Measurements from ENCODE around the gene LUC7L2.
"Not testable (repeated sequence)": the region's sequence is repeated elsewhere in the genome, so short reads cannot be mapped to it uniquely, and the experiment has no call there.

LUC7L2 gene

DNA sequence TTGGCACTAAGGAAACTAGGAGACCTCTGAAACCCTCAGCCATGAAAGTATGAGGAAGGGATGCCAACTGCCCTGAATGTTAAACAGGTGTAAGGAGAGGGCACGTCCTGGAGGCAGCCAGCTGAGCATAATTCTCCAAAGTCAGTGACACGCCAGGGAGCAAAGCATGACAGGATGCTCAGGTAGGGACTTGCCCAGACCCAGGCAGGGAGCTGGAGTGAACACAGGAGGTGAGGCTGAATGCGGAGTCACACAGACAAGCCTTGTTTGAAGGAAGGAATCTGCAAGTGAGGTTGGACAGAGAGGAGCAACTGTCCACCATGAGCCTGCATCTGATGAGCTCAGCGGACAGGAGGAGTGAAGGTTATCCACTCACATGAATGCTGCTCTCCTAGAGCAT, 82.3 kb downstream of the LUC7L2 start:
- no peak for DNase-seq

DNA sequence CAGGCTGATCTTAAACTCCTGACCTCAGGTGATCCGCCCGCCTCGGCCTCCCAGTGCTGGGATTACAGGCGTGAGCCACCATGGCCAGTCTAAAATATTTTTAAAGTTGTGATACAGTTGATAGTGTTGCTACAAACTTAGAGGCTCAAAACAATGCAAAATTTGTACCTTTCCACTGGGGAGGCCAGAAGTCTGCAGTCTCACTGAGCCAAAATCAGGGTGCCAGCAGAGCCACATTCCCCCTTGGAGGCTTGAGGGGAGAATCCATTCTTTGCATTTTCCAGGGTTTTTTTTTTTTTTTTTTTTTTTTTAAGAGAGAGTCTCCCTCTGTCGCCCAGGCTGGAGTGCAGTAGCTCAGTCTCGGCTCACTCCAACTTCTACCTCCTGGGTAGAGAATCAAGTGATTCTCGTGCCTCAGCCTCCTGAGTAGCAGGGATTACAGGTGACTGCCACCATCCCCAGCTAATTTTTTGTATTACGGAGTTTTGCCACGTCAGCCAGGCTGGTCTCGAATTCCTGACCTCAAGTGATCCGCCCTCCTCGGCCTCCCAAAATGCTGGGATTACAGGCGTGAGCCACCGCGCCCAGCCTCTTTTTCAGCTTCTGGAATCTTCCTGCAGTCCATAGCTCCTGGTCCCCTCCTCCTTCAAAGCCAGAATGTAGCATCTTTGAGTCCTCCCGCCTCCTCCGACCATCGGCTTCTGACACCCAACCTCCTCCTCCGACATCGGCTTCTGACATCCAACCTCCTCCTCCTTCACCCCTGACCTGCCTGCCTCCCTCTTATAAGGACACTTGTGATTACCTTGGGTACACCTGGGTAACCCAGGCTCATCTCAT, 86.6 kb downstream of the LUC7L2 start:
- no peak for DNase-seq

DNA sequence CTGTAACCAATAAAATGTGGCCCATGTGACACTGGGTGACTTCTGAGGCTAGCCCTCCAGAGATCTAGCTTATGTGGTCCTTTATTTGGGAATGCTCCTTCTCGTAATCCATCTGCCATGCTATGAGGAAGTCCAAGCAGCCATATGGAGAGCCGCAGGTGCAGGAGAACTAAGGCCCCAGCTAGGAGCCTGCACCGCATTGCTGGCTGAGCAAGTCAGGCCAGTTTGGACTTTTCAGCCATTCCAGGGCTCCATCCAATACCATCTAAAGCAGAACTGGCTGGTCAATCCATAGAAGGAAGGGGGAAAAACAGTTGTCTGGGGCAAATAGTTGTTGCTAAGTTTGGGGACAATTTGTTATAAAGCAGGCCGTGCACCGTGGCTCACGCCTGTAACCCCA, 91.2 kb downstream of the LUC7L2 start:
- DNase-seq: no peak

- DNase-seq: peak in 1 of 58 donors; percentile 27
Measured at GRCh38 chr7:139451638-139452037, 91.9 kb downstream of the LUC7L2 start.

DNA sequence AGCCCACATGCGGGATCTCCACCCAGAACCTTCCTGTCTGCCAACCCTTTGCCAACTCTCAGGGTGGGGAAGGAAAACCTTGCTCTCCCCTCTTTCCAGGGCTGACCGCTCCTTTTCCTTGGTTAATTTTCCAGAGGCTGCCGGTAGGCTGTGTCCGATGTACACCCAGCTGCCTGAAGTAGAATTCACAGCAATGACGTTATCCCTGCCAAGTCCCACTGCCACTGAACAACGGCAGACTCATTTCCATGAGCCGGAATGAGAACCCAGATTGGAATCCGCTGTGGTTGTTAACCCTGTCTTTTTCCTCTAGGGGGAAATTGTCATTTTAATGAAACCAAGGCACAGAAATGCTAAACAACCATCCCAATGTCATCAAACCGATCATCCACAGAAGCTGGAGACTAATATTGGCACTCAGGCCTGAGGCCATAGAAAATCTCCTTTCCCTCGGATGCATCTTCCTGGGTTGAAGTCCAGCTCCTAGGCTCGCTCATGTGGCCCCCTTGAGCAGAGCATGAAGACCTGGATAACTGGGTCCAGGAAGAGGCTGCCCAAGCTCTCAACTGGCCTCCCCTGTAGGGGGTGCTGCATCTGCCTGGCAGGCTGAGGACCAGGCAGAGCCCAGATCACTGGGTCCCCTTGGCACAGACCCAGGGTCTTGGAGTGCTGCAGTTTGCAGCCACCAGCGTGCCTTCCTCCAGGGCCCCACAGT, 93.4 kb downstream of the LUC7L2 start:
- DNase-seq: no peak

GRCh38 chr7:139453673-139454321, 94.1 kb downstream of the LUC7L2 start:
- DNase-seq: peak in 2 of 58 donors; percentile 0 to 13

- DNase-seq: no peak
Measured at GRCh38 chr7:139455789-139456188, 96.1 kb downstream of the LUC7L2 start.

GRCh38 chr7:139456511-139456910, 96.8 kb downstream of the LUC7L2 start:
- DNase-seq: no peak

- DNase-seq: no peak
Measured at GRCh38 chr7:139457153-139457946, 97.7 kb downstream of the LUC7L2 start.

DNA sequence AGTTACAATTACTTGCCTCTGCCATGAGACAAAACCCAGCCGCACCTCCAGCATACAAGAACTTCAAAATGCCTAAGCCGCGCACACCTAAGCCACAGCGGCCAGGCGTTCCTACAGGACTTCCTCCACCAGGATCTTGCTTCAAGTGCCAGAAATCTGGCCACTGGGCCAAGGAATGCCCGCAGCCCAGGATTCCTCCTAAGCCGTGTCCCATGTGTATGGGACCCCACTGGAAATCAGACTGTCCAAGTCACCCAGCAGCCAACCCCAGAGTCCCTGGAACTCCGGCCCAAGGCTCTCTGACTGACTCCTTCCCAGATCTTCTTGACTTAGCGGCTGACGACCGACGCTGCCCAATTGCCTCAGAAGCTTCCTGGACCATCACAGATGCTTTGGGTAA, 103.7 kb downstream of the LUC7L2 start:
- DNase-seq: not testable (repeated sequence)

DNA sequence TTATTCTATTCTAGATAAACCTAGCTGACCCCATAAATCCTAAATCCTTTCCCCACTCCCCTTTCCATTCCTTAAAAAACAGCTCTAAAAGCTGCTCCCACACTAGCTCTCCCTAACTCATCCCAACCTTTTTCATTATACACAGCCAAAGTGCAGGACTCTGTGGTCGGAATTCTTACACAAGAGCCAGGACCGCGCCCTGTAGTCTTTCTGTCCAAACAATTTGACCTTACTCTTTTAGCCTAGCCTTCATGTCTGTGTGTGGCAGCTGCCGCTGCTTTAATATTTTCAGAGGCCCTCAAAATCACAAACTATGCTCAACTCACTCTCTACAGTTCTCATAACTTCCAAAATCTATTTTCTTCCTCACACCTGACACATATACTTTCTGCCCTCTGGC, 104.8 kb downstream of the LUC7L2 start:
- DNase-seq: not testable (repeated sequence)

GRCh38 chr7:139465072-139465471, 105.4 kb downstream of the LUC7L2 start:
- not testable (repeated sequence) for DNase-seq

DNA sequence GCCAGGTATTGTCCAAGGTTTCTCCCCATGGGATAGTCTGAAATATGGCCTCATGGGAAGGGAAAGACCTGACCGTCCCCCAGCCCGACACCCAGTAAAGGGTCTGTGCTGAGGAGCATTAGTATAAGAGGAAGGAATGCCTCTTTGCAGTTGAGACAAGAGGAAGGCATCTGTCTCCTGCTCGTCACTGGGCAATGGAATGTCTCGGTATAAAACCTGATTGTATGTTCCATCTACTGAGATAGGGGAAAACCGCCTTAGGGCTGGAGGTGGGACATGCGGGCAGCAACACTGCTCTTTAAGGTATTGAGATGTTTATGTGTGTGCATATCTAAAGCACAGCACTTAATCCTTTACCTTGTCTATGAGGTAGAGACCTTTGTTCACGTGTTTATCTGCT, 108.0 kb downstream of the LUC7L2 start:
- not testable (repeated sequence) for DNase-seq

- not testable (repeated sequence) for DNase-seq
Measured at GRCh38 chr7:139468281-139468680, 108.6 kb downstream of the LUC7L2 start.

- DNase-seq: no peak
Measured at GRCh38 chr7:139471740-139472353, 112.2 kb downstream of the LUC7L2 start.
